ENCODE results near the gene PKIG. TPM values are rescaled to one million over a fixed set of nuclear protein-coding genes. Genes with fewer than 3 reads are reported as not detected.
A peak's percentile ranks its signal among the peaks of the same experiment; 100 is the strongest.

Gene PKIG
- total and polyA plus RNA-seq, 7 donors = 43.9 to 511 (median 348) TPM

DNA sequence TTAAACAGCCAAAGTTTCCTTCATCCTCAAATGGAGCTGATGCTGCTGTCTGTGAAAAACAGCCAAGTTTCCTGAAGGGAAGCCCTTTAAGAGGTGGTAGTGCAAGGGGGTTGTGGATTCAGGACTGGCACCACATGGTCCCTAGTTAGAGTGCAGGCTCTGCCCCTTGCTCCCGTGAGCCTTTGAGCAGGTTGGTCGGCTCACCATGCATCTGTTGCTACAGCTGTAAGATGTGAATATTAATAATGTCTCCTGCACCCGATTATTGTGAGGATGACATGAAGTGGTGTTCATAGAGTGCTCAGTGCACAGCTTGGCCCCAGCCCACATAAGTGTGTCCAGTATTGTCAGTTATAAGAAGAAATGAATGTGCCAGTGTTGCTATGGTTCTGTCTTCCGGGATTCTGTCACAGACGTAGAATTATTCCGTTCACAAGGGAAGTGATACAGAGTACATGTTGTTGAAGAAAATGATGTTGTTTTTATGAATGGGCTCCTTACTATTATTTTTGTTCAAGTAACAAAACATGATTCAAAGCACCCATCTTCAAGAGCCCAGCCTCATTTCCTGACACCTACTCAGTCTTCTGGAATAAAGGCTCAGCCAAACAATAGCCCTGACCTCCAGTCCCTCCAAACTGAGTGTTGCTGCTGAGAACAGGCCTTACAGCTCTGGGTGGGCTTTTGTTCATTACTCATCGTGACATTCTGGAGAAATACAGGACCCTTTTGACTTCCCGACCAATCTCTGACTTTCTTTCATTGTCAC, 2.9 kb upstream of the PKIG start:
- Histone ChIP-seq H3K9me3 (no peaks in the 10 kb centered on the region), H3K27ac (peak overlapping the region; percentile 79 to 95 (median 90)), H3K4me1 (peaks cover 0 to 99% (median 92%) of the 10 kb centered on the region in 4 donors), H3K4me3 (no peak overlapping the region), H3K27me3 (no peaks in the 10 kb centered on the region), H3K36me3 (no peaks in the 10 kb centered on the region)
- intact Hi-C loops (cut with DNase I) = no loop called here
- no peak for DNase-seq
- 71 to 88% methylated on average over 8 of the region's 8 CpGs for WGBS, 2 donors
- TF ChIP-seq POLR2A (IDR thresholded peaks at IDR 0.05) (no peak), POLR2AphosphoS5 (IDR thresholded peaks at IDR 0.05) (no peak), EP300 (IDR thresholded peaks at IDR 0.05) (no peak)
- TF ChIP-seq, protein P1, sequence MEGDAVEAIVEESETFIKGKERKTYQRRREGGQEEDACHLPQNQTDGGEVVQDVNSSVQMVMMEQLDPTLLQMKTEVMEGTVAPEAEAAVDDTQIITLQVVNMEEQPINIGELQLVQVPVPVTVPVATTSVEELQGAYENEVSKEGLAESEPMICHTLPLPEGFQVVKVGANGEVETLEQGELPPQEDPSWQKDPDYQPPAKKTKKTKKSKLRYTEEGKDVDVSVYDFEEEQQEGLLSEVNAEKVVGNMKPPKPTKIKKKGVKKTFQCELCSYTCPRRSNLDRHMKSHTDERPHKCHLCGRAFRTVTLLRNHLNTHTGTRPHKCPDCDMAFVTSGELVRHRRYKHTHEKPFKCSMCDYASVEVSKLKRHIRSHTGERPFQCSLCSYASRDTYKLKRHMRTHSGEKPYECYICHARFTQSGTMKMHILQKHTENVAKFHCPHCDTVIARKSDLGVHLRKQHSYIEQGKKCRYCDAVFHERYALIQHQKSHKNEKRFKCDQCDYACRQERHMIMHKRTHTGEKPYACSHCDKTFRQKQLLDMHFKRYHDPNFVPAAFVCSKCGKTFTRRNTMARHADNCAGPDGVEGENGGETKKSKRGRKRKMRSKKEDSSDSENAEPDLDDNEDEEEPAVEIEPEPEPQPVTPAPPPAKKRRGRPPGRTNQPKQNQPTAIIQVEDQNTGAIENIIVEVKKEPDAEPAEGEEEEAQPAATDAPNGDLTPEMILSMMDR (IDR thresholded peaks at IDR 0.05) = no peak

DNA sequence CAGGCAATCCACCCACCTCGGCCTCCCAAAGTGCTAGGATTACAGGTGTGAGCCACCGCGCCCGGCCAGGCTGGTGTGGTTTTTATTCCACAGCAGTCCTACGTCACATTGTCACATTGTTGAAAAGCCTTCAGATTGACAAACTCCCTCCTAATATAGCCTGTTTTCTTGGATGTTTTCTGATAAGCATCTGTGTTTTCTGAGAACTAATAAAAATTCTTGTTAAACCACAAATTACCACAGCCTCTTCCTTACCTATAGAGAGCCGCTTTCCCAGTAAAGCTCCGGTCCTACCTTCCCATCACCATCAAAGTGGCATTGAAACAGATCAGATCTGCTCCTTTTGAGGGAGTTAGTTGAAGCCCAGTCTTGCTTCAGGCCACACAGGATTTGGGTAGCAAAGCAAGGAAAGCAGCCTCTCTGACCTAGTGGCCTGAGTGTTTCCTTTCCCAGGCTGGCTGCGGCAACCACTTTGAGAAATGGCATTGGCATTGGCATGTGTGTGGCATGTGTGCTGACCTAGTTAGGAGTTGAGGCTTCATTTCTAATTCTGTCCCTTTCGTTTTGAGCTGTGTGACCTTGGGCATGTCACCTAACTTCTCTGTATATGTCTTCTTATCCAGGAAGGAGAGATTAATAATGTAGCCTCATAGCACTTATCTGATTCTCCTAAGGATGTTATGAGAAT, 1.7 kb upstream of the PKIG start:
- Histone ChIP-seq H3K27me3 (no peaks in the 10 kb centered on the region), H3K36me3 (no peaks in the 10 kb centered on the region), H3K4me1 (peaks cover 0 to 99% (median 92%) of the 10 kb centered on the region in 4 donors), H3K9me3 (no peaks in the 10 kb centered on the region), H3K4me3 (no peak overlapping the region), H3K27ac (peak overlapping the region; percentile 79 to 95 (median 90))
- WGBS, 2 donors = 87 to 90% methylated on average over 9 of the region's 9 CpGs
- DNase-seq = no peak
- TF ChIP-seq, protein P1 (IDR thresholded peaks at IDR 0.05) = no peak
- no peak for TF ChIP-seq POLR2A (IDR thresholded peaks at IDR 0.05)
- TF ChIP-seq EP300 (IDR thresholded peaks at IDR 0.05) = no peak
- no peak for TF ChIP-seq POLR2AphosphoS5 (IDR thresholded peaks at IDR 0.05)
- intact Hi-C loops (cut with DNase I) = no loop called here

- no peak overlapping the region for H3K4me3 ChIP-seq
- H3K27me3 ChIP-seq = no peaks in the 10 kb centered on the region
- peaks cover 0 to 99% (median 92%) of the 10 kb centered on the region in 4 donors for H3K4me1 ChIP-seq
- intact Hi-C loops (cut with DNase I) = no loop called here
- H3K36me3 ChIP-seq = no peaks in the 10 kb centered on the region
- WGBS, 2 donors = 77 to 95% methylated on average over 1 of the region's 1 CpG
- TF ChIP-seq POLR2A (IDR thresholded peaks at IDR 0.05) (no peak), EP300 (IDR thresholded peaks at IDR 0.05) (no peak), POLR2AphosphoS5 (IDR thresholded peaks at IDR 0.05) (no peak)
- TF ChIP-seq, protein P1 (IDR thresholded peaks at IDR 0.05) = no peak
- no peak for DNase-seq
- no peaks in the 10 kb centered on the region for H3K9me3 ChIP-seq
- peak overlapping the region; percentile 79 to 95 (median 90) for H3K27ac ChIP-seq
These were observed 864 bp upstream of the PKIG start for GRCh38 chr20:44581515-44581914.

GRCh38 chr20:44583157-44583556, 778 bp downstream of the PKIG start:
- no peak for DNase-seq
- no peak for TF ChIP-seq POLR2AphosphoS5 (IDR thresholded peaks at IDR 0.05)
- no peak for TF ChIP-seq POLR2A (IDR thresholded peaks at IDR 0.05)
- TF ChIP-seq, protein P1 (IDR thresholded peaks at IDR 0.05) = no peak
- no peak for TF ChIP-seq EP300 (IDR thresholded peaks at IDR 0.05)
- intact Hi-C loops (cut with DNase I) = no loop called here

More at GRCh38 chr20:44583157-44583556, 778 bp downstream of the PKIG start:
- Histone ChIP-seq H3K9me3 (no peaks in the 10 kb centered on the region), H3K4me1 (peaks cover 0 to 100% (median 93%) of the 10 kb centered on the region in 4 donors), H3K27me3 (no peaks in the 10 kb centered on the region), H3K27ac (peak overlapping the region; percentile 79 to 95 (median 90)), H3K4me3 (peak overlapping the region; percentile 32 to 49 (median 38)), H3K36me3 (no peaks in the 10 kb centered on the region)
- WGBS, 2 donors = 11 to 52% methylated on average over 1 of the region's 1 CpG

All from sigmoid colon (tissue), 7 donors.